CD4-positive, alpha-beta T cell treated with Interleukin-6 for 4 hours (primary cell): ENCODE data around the gene BANF2.
"Not testable (repeated sequence)": the region's sequence is repeated elsewhere in the genome, so short reads cannot be mapped to it uniquely, and the experiment has no call there.

Experiments
- DNase-seq: peaks from one replicate; pipeline ENCODE4 v3.0.0-alpha.2; 2020; ENCODE audit warnings: mixed read lengths

Gene BANF2

GRCh38 chr20:17683218-17684076, 16.3 kb upstream of the BANF2 start:
- no peak for DNase-seq

- DNase-seq = no peak
Measured at GRCh38 chr20:17684077-17684888, 15.5 kb upstream of the BANF2 start.

- DNase-seq = no peak
Measured at GRCh38 chr20:17685168-17685567, 14.6 kb upstream of the BANF2 start.

GRCh38 chr20:17687800-17688199, 12.0 kb upstream of the BANF2 start:
- DNase-seq = no peak

- no peak for DNase-seq
Measured at GRCh38 chr20:17688965-17689364, 10.8 kb upstream of the BANF2 start.

- no peak for DNase-seq
Measured at GRCh38 chr20:17690144-17690543, 9.6 kb upstream of the BANF2 start.

GRCh38 chr20:17691758-17692157, 8.0 kb upstream of the BANF2 start:
- no peak for DNase-seq

- DNase-seq = no peak
Measured at GRCh38 chr20:17693444-17694001, 6.2 kb upstream of the BANF2 start.

GRCh38 chr20:17694767-17695166, 5.0 kb upstream of the BANF2 start:
- DNase-seq = no peak

GRCh38 chr20:17696287-17696686, 3.5 kb upstream of the BANF2 start:
- no peak for DNase-seq

- DNase-seq = no peak
Measured at GRCh38 chr20:17697171-17697570, 2.6 kb upstream of the BANF2 start.

GRCh38 chr20:17698384-17698783, 1.4 kb upstream of the BANF2 start:
- no peak for DNase-seq

GRCh38 chr20:17700637-17701036, 871 bp downstream of the BANF2 start:
- no peak for DNase-seq

- no peak for DNase-seq
Measured at GRCh38 chr20:17701826-17702225, 2.1 kb downstream of the BANF2 start.

GRCh38 chr20:17704589-17705317, 5.0 kb downstream of the BANF2 start:
- no peak for DNase-seq

GRCh38 chr20:17705916-17706315, 6.2 kb downstream of the BANF2 start:
- DNase-seq = no peak

- no peak for DNase-seq
Measured at GRCh38 chr20:17706632-17707031, 6.9 kb downstream of the BANF2 start.

GRCh38 chr20:17707951-17708350, 8.2 kb downstream of the BANF2 start:
- DNase-seq = not testable (repeated sequence)

- DNase-seq = no peak
Measured at GRCh38 chr20:17708675-17709360, 9.1 kb downstream of the BANF2 start.

- no peak for DNase-seq
Measured at GRCh38 chr20:17709361-17710293, 9.9 kb downstream of the BANF2 start.
